Liver (tissue), 3 donors: ENCODE data around the gene BCL2L13.
"Not testable (repeated sequence)": the region's sequence is repeated elsewhere in the genome, so short reads cannot be mapped to it uniquely, and the experiment has no call there.

Experiments used
- EGR1 ChIP-seq, 2 donors: IDR thresholded peaks; 2 replicates each; pipeline ENCODE4 v1.6.1; 2016 to 2018; ENCODE audit warnings: antibody characterized with exemption in 2 of 2, low read depth in 2 of 2
- GABPA ChIP-seq, 2 donors: IDR thresholded peaks in 1 of 2; conservative IDR thresholded peaks in 1 of 2; 2 replicates each; pipeline ENCODE4 v1.6.1; 2016; ENCODE audit warnings: antibody characterized with exemption in 2 of 2, mild to moderate bottlenecking in 1 of 2, moderate library complexity in 1 of 2
- HNF4A ChIP-seq, 2 donors: conservative IDR thresholded peaks; 2 replicates each; pipeline ENCODE4 v1.6.1; 2016; ENCODE audit warnings: antibody characterized with exemption in 2 of 2, mild to moderate bottlenecking in 2 of 2
- RXRA ChIP-seq, 2 donors: IDR thresholded peaks; 2 replicates each; pipeline ENCODE4 v1.6.1; 2017 to 2018; ENCODE audit warnings: antibody characterized with exemption in 2 of 2, mild to moderate bottlenecking in 1 of 2
- SP1 ChIP-seq: IDR thresholded peaks from 2 replicates; pipeline ENCODE4 v1.6.1; 2018; ENCODE audit warnings: antibody characterized with exemption, mild to moderate bottlenecking
- TF ChIP-seq, protein P1 (sequence below): fragments of 150-350 bp; IDR thresholded peaks from 2 replicates; pipeline ENCODE4 v1.5.1; 2017; ENCODE audit warnings: improper control_type of control experiment, low read depth, low read length; ENCODE audit not compliant: missing input control
- TF ChIP-seq, protein P2 (sequence below): IDR thresholded peaks from 2 replicates; pipeline ENCODE4 v1.6.1; 2016; ENCODE audit warnings: antibody characterized with exemption
- donor health status: healthy.
- donor health status: healthy.

DNA sequence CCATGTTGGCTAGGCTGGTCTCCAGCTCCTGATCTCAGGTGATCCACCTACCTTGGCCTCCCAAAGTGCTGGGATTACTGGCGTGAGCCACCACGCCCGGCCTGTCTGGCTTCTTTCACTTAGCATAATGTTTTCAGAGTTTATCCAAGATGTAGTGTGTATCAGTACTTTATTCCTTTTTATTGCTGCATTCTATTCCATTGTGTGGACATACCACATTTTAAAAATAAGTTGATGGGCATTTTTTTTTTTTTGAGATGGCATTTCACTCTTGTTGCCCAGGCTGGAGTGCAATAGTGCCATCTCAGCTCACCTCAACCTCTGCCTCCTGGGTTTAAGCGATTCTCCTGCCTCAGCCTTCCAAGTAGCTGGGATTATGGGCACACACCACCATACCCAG, 3.8 kb downstream of the BCL2L13 start:
- not testable (repeated sequence) for TF ChIP-seq RXRA (IDR thresholded peaks at IDR 0.05); GABPA (IDR thresholded peaks at IDR 0.05 in 1 of 2, conservative IDR thresholded peaks at IDR 0.05 in 1 of 2); EGR1 (IDR thresholded peaks at IDR 0.05; ENCODE audit: low read depth in 2 of 2); SP1; HNF4A (conservative IDR thresholded peaks at IDR 0.05)
- TF ChIP-seq, protein P1, sequence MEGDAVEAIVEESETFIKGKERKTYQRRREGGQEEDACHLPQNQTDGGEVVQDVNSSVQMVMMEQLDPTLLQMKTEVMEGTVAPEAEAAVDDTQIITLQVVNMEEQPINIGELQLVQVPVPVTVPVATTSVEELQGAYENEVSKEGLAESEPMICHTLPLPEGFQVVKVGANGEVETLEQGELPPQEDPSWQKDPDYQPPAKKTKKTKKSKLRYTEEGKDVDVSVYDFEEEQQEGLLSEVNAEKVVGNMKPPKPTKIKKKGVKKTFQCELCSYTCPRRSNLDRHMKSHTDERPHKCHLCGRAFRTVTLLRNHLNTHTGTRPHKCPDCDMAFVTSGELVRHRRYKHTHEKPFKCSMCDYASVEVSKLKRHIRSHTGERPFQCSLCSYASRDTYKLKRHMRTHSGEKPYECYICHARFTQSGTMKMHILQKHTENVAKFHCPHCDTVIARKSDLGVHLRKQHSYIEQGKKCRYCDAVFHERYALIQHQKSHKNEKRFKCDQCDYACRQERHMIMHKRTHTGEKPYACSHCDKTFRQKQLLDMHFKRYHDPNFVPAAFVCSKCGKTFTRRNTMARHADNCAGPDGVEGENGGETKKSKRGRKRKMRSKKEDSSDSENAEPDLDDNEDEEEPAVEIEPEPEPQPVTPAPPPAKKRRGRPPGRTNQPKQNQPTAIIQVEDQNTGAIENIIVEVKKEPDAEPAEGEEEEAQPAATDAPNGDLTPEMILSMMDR: not testable (repeated sequence)
- TF ChIP-seq, protein P2, sequence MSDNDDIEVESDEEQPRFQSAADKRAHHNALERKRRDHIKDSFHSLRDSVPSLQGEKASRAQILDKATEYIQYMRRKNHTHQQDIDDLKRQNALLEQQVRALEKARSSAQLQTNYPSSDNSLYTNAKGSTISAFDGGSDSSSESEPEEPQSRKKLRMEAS: not testable (repeated sequence)
